Chondrocyte (in vitro differentiated cells): ENCODE results near the gene SERPINB8. TPM values are rescaled to one million over a fixed set of nuclear protein-coding genes. Genes with fewer than 3 reads are reported as not detected.
"Not testable (repeated sequence)": the region's sequence is repeated elsewhere in the genome, so short reads cannot be mapped to it uniquely, and the experiment has no call there.

Source experiments
- DNase-seq: peaks from one replicate; pipeline ENCODE4 v3.0.0; 2021; ENCODE audit warnings: mixed read lengths, low spot score
- H3K27ac Mint-ChIP-seq: one replicate; pipeline ENCODE4 v1.8.0; 2021; ENCODE audit warnings: mild to moderate bottlenecking, moderate library complexity, mixed read lengths; ENCODE audit not compliant: unreplicated experiment
- H3K27me3 Mint-ChIP-seq: 2 replicates; pipeline ENCODE4 v1.8.0; 2021; ENCODE audit warnings: low read depth, mixed read lengths
- H3K36me3 Mint-ChIP-seq: 2 replicates; pipeline ENCODE4 v1.8.0; 2021; ENCODE audit warnings: low read depth, mixed read lengths
- H3K4me1 Mint-ChIP-seq: 2 replicates; pipeline ENCODE4 v1.8.0; 2021; ENCODE audit warnings: low read depth, mild to moderate bottlenecking, mixed read lengths
- H3K4me3 Mint-ChIP-seq: one replicate; pipeline ENCODE4 v1.8.0; 2021; ENCODE audit warnings: mild to moderate bottlenecking, moderate library complexity, mixed read lengths; ENCODE audit not compliant: unreplicated experiment
- H3K9me3 Mint-ChIP-seq: 2 replicates; pipeline ENCODE4 v1.8.0; 2021; ENCODE audit warnings: low read depth, mixed read lengths
- long read RNA-seq: library from polyadenylated mRNA; stranded (forward); transcript quantifications from one replicate; pipeline ENCODE4 v2.0.0, GENCODE V29; 2021
- total RNA-seq: library from RNA; stranded (reverse); gene quantifications from 3 replicates; pipeline ENCODE4 v1.2.1, GENCODE V29; 2021
- TF ChIP-seq, protein P1 (sequence below): fragments of 200-600 bp; sonication (generic); IDR thresholded peaks from 2 replicates; pipeline ENCODE4 v1.5.0; 2021; ENCODE audit warnings: antibody characterized with exemption, mild to moderate bottlenecking, moderate library complexity

SERPINB8 gene
- total RNA-seq = 10.2 to 13.6 TPM (median 12.0 TPM) in 3 replicates
- long read RNA-seq, transcript SERPINB8-203 (7 exons, 3,477 nt) = major isoform, 6 of 15 reads
- long read RNA-seq, partial matches to known transcripts = 0 of 15 reads
- long read RNA-seq, other reads (novel, unspliced or antisense) = 5 of 15 reads

- peaks cover 4% of the 10 kb centered on the region for H3K27me3 Mint-ChIP-seq
- TF ChIP-seq, protein P1, sequence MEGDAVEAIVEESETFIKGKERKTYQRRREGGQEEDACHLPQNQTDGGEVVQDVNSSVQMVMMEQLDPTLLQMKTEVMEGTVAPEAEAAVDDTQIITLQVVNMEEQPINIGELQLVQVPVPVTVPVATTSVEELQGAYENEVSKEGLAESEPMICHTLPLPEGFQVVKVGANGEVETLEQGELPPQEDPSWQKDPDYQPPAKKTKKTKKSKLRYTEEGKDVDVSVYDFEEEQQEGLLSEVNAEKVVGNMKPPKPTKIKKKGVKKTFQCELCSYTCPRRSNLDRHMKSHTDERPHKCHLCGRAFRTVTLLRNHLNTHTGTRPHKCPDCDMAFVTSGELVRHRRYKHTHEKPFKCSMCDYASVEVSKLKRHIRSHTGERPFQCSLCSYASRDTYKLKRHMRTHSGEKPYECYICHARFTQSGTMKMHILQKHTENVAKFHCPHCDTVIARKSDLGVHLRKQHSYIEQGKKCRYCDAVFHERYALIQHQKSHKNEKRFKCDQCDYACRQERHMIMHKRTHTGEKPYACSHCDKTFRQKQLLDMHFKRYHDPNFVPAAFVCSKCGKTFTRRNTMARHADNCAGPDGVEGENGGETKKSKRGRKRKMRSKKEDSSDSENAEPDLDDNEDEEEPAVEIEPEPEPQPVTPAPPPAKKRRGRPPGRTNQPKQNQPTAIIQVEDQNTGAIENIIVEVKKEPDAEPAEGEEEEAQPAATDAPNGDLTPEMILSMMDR = no peak
- peak; percentile 98 for DNase-seq
- H3K9me3 Mint-ChIP-seq = no peaks in the 10 kb centered on the region
- no peaks in the 10 kb centered on the region for H3K36me3 Mint-ChIP-seq
- peaks cover 32% of the 10 kb centered on the region for H3K4me1 Mint-ChIP-seq
- peak within 1 kb of the TSS; percentile 99 for H3K27ac Mint-ChIP-seq
- H3K4me3 Mint-ChIP-seq = peak within 1 kb of the TSS; percentile 87
Observed at GRCh38 chr18:63969942-63970808, at the start of gene SERPINB8. TSS of gene SERPINB8 (plus strand) at chr18:63970081. CDS start at chr18:63978309, 8,228 bp downstream.

GRCh38 chr18:63922049-63922448 is 47.8 kb upstream of the SERPINB8 start:
- peaks cover 37% of the 10 kb centered on the region for H3K27me3 Mint-ChIP-seq
- no peaks in the 10 kb centered on the region for H3K4me1 Mint-ChIP-seq
- DNase-seq = no peak
- H3K9me3 Mint-ChIP-seq = peaks cover 3% of the 10 kb centered on the region
- TF ChIP-seq, protein P1 = no peak
- no peak overlapping the region for H3K4me3 Mint-ChIP-seq
- H3K36me3 Mint-ChIP-seq = no peaks in the 10 kb centered on the region
- no peak overlapping the region for H3K27ac Mint-ChIP-seq

- TF ChIP-seq, protein P1 = no peak
- Mint-ChIP-seq H3K27me3 (peaks cover 31% of the 10 kb centered on the region), H3K4me1 (no peaks in the 10 kb centered on the region)
Observed at GRCh38 chr18:63924551-63924950, 45.3 kb upstream of the SERPINB8 start.

DNA sequence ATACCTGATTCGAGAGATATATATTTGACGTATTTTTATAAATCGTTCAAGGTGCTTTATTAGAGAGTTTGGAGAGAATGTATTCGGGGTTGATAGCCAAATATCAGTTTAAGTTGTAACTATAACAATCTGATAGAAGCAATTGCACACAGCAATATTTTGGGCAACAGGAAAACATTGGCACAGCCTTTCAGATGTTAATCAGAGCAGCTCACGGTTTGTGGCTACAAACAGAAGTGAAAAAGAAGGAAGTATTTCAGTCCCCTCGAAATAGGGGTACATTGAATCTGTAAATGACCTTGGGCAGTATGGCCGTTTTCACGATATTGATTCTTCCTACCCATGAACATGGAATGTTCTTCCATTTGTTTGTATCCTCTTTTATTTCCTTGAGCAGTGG is 41.5 kb upstream of the SERPINB8 start:
- TF ChIP-seq, protein P1 = no peak
- Mint-ChIP-seq H3K36me3 (no peaks in the 10 kb centered on the region), H3K4me3 (no peak overlapping the region), H3K9me3 (peaks cover 3% of the 10 kb centered on the region), H3K4me1 (no peaks in the 10 kb centered on the region), H3K27me3 (peaks cover 33% of the 10 kb centered on the region), H3K27ac (no peak overlapping the region)
- DNase-seq = no peak

More at GRCh38 chr18:63924551-63924950, 45.3 kb upstream of the SERPINB8 start:
- no peaks in the 10 kb centered on the region for H3K36me3 Mint-ChIP-seq
- H3K9me3 Mint-ChIP-seq = peaks cover 3% of the 10 kb centered on the region
- no peak overlapping the region for H3K4me3 Mint-ChIP-seq
- H3K27ac Mint-ChIP-seq = no peak overlapping the region
- DNase-seq = no peak

DNA sequence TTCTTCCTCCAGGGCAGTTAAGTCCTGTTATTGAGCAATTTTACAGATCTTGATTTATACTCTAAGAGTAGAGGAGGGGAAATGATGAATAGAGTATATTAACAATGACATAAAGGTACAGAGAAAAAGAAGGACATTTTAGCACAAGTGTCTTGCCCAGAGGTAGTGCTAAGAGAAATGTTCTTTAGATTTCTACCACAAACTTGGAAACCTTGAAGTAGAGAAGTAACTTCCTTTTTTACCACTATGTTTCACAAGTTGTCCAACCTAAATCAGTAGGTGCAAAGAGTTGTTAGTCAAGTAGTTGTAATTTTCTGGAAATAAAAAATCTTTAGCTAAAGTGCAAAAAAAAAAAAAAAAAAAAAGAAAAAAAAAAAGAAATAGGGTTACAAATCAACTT is 40.5 kb upstream of the SERPINB8 start:
- H3K4me3 Mint-ChIP-seq, DNase-seq, H3K27ac Mint-ChIP-seq: not testable (repeated sequence)

More for the DNA sequence above, 40.5 kb upstream of the SERPINB8 start:
- not testable (repeated sequence) for H3K36me3 Mint-ChIP-seq, H3K9me3 Mint-ChIP-seq, H3K4me1 Mint-ChIP-seq
- H3K27me3 Mint-ChIP-seq = peaks cover 28% of the 10 kb centered on the region
